Nephron (organoid): ENCODE data around the gene RAB27B.

Experiments
- H3K27ac Mint-ChIP-seq, 3 experiments: 2 replicates each; pipeline ENCODE4 v1.8.0; 2020; ENCODE audit warnings: mixed read lengths in 3 of 3, mild to moderate bottlenecking in 2 of 3, moderate library complexity in 1 of 3
- H3K27me3 Mint-ChIP-seq: 2 replicates; pipeline ENCODE4 v1.8.0; 2021; ENCODE audit warnings: low read depth, mild to moderate bottlenecking, moderate library complexity, mixed read lengths
- H3K36me3 Mint-ChIP-seq: 2 replicates; pipeline ENCODE4 v1.8.0; 2020; ENCODE audit warnings: low read depth, mixed read lengths
- H3K4me1 Mint-ChIP-seq: 2 replicates; pipeline ENCODE4 v1.8.0; 2020; ENCODE audit warnings: mixed read lengths
- H3K4me3 Mint-ChIP-seq, 3 experiments: 2 replicates each; pipeline ENCODE4 v1.8.0; 2020; ENCODE audit warnings: mild to moderate bottlenecking in 3 of 3, mixed read lengths in 3 of 3, moderate library complexity in 2 of 3
- H3K9me3 Mint-ChIP-seq: 2 replicates; pipeline ENCODE4 v1.8.0; 2020; ENCODE audit warnings: mixed read lengths
- TF ChIP-seq, protein P1 (sequence below), 3 experiments: fragments of 200-600 bp; sonication (generic); IDR thresholded peaks; one replicate each; pipeline ENCODE4 v1.5.0; 2021; ENCODE audit warnings: antibody characterized with exemption in 3 of 3; ENCODE audit not compliant: unreplicated experiment in 3 of 3

Gene RAB27B

GRCh38 chr18:54919412-54919811 lies 91.1 kb downstream of the RAB27B start:
- H3K27ac Mint-ChIP-seq = no peak overlapping the region
- H3K4me3 Mint-ChIP-seq = no peak overlapping the region
- no peaks in the 10 kb centered on the region for H3K36me3 Mint-ChIP-seq
- H3K4me1 Mint-ChIP-seq = no peaks in the 10 kb centered on the region
- peaks cover 8% of the 10 kb centered on the region for H3K27me3 Mint-ChIP-seq
- H3K9me3 Mint-ChIP-seq = no peaks in the 10 kb centered on the region
- TF ChIP-seq, protein P1, sequence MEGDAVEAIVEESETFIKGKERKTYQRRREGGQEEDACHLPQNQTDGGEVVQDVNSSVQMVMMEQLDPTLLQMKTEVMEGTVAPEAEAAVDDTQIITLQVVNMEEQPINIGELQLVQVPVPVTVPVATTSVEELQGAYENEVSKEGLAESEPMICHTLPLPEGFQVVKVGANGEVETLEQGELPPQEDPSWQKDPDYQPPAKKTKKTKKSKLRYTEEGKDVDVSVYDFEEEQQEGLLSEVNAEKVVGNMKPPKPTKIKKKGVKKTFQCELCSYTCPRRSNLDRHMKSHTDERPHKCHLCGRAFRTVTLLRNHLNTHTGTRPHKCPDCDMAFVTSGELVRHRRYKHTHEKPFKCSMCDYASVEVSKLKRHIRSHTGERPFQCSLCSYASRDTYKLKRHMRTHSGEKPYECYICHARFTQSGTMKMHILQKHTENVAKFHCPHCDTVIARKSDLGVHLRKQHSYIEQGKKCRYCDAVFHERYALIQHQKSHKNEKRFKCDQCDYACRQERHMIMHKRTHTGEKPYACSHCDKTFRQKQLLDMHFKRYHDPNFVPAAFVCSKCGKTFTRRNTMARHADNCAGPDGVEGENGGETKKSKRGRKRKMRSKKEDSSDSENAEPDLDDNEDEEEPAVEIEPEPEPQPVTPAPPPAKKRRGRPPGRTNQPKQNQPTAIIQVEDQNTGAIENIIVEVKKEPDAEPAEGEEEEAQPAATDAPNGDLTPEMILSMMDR (IDR thresholded peaks at IDR 0.05; ENCODE audit: unreplicated experiment in 3 of 3) = no peak

DNA sequence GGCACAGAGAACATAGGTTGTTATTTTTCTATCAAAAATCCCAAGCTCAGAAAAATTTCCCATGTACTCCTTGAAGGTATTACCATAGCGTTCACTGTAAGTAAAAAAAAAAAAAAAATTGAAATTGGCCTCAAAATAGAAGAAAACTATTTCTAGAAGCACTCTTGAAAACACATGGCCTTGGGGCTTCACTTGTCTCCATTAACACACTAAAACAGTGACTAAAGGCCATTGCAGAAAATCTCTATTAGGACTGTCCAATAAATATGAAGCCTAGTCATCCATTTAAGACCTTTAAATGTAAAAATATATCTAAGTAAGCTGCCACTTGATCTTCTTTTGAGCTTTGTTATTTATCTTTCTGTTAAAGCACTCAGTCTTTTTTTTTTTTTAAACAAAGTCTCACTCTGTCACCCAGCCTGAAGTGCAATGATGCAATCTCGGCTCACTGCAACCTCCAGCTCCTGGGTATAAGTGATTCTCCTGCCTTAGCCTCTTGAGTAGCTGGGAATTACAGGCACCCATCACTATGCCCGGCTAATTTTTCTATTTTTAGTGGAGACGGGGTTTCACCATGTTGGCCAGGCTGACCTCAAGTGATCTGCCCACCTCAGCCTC lies 95.2 kb downstream of the RAB27B start:
- TF ChIP-seq, protein P1 (IDR thresholded peaks at IDR 0.05; ENCODE audit: unreplicated experiment in 3 of 3) = no peak
- H3K4me1 Mint-ChIP-seq = no peaks in the 10 kb centered on the region
- H3K27me3 Mint-ChIP-seq = no peaks in the 10 kb centered on the region
- H3K9me3 Mint-ChIP-seq = no peaks in the 10 kb centered on the region
- no peak overlapping the region for H3K27ac Mint-ChIP-seq
- H3K36me3 Mint-ChIP-seq = no peaks in the 10 kb centered on the region
- H3K4me3 Mint-ChIP-seq = no peak overlapping the region

- no peak overlapping the region for H3K27ac Mint-ChIP-seq
- TF ChIP-seq, protein P1 (IDR thresholded peaks at IDR 0.05; ENCODE audit: unreplicated experiment in 3 of 3) = no peak
These were observed 96.7 kb downstream of the RAB27B start for GRCh38 chr18:54924948-54925347.

DNA sequence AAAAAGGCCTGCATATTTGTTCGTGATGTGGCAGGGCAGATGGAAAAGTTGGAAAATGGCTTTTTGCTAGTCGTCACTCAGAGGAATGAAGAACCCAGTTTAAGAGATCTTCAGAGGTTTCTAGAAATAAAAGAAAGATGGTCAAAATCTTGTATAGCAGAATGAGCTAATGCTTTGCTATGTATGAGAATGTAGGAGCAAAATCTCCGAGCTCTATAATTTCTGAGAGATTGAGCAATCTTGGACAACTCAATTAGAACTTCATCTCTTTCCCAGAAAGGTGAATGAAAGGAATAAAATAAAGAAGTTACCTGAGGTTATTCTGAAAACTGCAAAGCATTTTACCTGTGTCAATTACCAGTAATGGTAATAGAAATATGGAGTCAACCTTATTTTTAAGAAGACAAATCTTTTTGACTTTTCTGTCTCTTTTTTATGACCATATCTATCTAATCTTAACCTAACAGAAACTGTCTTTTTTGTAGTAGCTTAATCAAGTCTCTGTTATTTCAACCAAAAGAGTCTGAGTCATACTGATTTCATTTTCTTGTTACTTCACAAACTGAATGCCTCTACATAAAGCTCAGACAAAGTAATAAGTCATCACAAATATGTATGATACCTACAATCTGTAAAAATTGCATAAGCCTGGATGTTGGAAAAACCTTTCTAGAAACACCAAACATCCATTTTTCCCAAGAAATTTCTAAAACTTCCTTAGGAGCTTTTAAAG lies 98.5 kb downstream of the RAB27B start:
- Mint-ChIP-seq H3K9me3 (no peaks in the 10 kb centered on the region), H3K27me3 (no peaks in the 10 kb centered on the region), H3K27ac (no peak overlapping the region), H3K4me3 (no peak overlapping the region), H3K4me1 (no peaks in the 10 kb centered on the region), H3K36me3 (no peaks in the 10 kb centered on the region)
- TF ChIP-seq, protein P1 (IDR thresholded peaks at IDR 0.05; ENCODE audit: unreplicated experiment in 3 of 3) = no peak

More at GRCh38 chr18:54924948-54925347, 96.7 kb downstream of the RAB27B start:
- Mint-ChIP-seq H3K27me3 (no peaks in the 10 kb centered on the region), H3K36me3 (no peaks in the 10 kb centered on the region), H3K9me3 (no peaks in the 10 kb centered on the region), H3K4me3 (no peak overlapping the region), H3K4me1 (no peaks in the 10 kb centered on the region)

GRCh38 chr18:54928236-54928635 lies 100.0 kb downstream of the RAB27B start:
- no peaks in the 10 kb centered on the region for H3K27me3 Mint-ChIP-seq
- no peak overlapping the region for H3K27ac Mint-ChIP-seq
- H3K36me3 Mint-ChIP-seq = no peaks in the 10 kb centered on the region
- H3K4me3 Mint-ChIP-seq = no peak overlapping the region
- H3K9me3 Mint-ChIP-seq = no peaks in the 10 kb centered on the region
- TF ChIP-seq, protein P1 (IDR thresholded peaks at IDR 0.05; ENCODE audit: unreplicated experiment in 3 of 3) = no peak
- no peaks in the 10 kb centered on the region for H3K4me1 Mint-ChIP-seq

- H3K27me3 Mint-ChIP-seq = no peaks in the 10 kb centered on the region
- H3K4me3 Mint-ChIP-seq = no peak overlapping the region
- H3K27ac Mint-ChIP-seq = no peak overlapping the region
- no peaks in the 10 kb centered on the region for H3K9me3 Mint-ChIP-seq
- no peaks in the 10 kb centered on the region for H3K4me1 Mint-ChIP-seq
- TF ChIP-seq, protein P1 (IDR thresholded peaks at IDR 0.05; ENCODE audit: unreplicated experiment in 3 of 3) = no peak
- no peaks in the 10 kb centered on the region for H3K36me3 Mint-ChIP-seq
These were observed 102.9 kb downstream of the RAB27B start for GRCh38 chr18:54931152-54931551.
